ENCODE data around the gene MYO3B.

DNA sequence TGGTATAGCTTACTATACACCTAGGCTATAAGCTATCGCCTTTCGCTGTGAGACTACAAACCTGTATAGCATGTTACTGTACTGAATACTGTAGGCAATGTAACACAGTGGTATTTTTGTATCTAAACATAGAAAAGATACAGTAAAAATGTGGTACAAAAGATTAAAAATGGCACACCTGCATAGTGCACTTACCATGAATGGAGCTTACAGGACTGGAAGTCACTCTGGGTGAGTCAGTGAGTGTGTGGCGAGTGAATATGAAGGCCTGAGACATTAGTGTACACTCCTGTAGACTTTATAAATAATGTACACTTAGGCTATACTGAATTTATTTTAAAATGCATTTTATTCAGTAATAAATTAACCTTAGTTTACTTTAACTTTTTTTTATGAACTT is 279.0 kb downstream of the MYO3B start:
- TF ChIP-seq, protein P1, sequence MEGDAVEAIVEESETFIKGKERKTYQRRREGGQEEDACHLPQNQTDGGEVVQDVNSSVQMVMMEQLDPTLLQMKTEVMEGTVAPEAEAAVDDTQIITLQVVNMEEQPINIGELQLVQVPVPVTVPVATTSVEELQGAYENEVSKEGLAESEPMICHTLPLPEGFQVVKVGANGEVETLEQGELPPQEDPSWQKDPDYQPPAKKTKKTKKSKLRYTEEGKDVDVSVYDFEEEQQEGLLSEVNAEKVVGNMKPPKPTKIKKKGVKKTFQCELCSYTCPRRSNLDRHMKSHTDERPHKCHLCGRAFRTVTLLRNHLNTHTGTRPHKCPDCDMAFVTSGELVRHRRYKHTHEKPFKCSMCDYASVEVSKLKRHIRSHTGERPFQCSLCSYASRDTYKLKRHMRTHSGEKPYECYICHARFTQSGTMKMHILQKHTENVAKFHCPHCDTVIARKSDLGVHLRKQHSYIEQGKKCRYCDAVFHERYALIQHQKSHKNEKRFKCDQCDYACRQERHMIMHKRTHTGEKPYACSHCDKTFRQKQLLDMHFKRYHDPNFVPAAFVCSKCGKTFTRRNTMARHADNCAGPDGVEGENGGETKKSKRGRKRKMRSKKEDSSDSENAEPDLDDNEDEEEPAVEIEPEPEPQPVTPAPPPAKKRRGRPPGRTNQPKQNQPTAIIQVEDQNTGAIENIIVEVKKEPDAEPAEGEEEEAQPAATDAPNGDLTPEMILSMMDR (IDR thresholded peaks at IDR 0.05; ENCODE audit: insufficient read depth, low read length, poor library complexity, severe bottlenecking): no peak
- no peak for TF ChIP-seq EZH2phosphoT487 (conservative IDR thresholded peaks at IDR 0.05; ENCODE audit: low read length)

All from SU-DHL-6 (cell line).